ENCODE results near the gene MKX. TPM values are rescaled to one million over a fixed set of nuclear protein-coding genes. Genes with fewer than 3 reads are reported as not detected.
"Not testable (repeated sequence)": the region's sequence is repeated elsewhere in the genome, so short reads cannot be mapped to it uniquely, and the experiment has no call there.

Gene MKX
- total RNA-seq, 6 donors from 2014 or later: 0.30 to 4.1 (median 1.2) TPM; not detected in 1

- ATAC-seq (ENCODE audit: low FRiP score in 2 of 2) (no peak), DNase-seq (no peak)
- Histone ChIP-seq H3K4me1 (no peaks in the 10 kb centered on the region), H3K27ac (no peak overlapping the region), H3K27me3 (no peaks in the 10 kb centered on the region), H3K4me3 (no peak overlapping the region), H3K36me3 (no peaks in the 10 kb centered on the region), H3K9me3 (no peaks in the 10 kb centered on the region)
- no peak for TF ChIP-seq EP300 (IDR thresholded peaks at IDR 0.05)
- no peak for TF ChIP-seq CTCF (IDR thresholded peaks at IDR 0.05)
- no peak for TF ChIP-seq POLR2AphosphoS5 (IDR thresholded peaks at IDR 0.05)
- TF ChIP-seq POLR2A (IDR thresholded peaks at IDR 0.05): no peak
- WGBS, 2 donors: 82 to 84% methylated on average over 8 of the region's 8 CpGs
Measured at GRCh38 chr10:27685681-27686080, 59.9 kb downstream of the MKX start.

GRCh38 chr10:27683226-27683625, 62.4 kb downstream of the MKX start:
- ATAC-seq (ENCODE audit: low FRiP score in 2 of 2) (no peak), DNase-seq (no peak)
- 83 to 97% methylated on average over 5 to 6 of the region's 6 CpGs for WGBS, 2 donors
- no peak overlapping the region for H3K4me3 ChIP-seq
- no peaks in the 10 kb centered on the region for H3K36me3 ChIP-seq
- TF ChIP-seq POLR2A (IDR thresholded peaks at IDR 0.05) (no peak), POLR2AphosphoS5 (IDR thresholded peaks at IDR 0.05) (no peak), CTCF (IDR thresholded peaks at IDR 0.05) (no peak), EP300 (IDR thresholded peaks at IDR 0.05) (no peak)
- H3K9me3 ChIP-seq: no peaks in the 10 kb centered on the region
- no peaks in the 10 kb centered on the region for H3K4me1 ChIP-seq
- H3K27me3 ChIP-seq: no peaks in the 10 kb centered on the region
- H3K27ac ChIP-seq: no peak overlapping the region

GRCh38 chr10:27681795-27682194, 63.8 kb downstream of the MKX start:
- ATAC-seq (ENCODE audit: low FRiP score in 2 of 2); DNase-seq; H3K27me3 ChIP-seq; H3K36me3 ChIP-seq; H3K4me3 ChIP-seq; H3K4me1 ChIP-seq; H3K27ac ChIP-seq; H3K9me3 ChIP-seq: not testable (repeated sequence)
- WGBS, 2 donors: 80 to 85% methylated on average over 3 of the region's 3 CpGs

GRCh38 chr10:27680691-27681605, 64.7 kb downstream of the MKX start:
- DNase-seq: no peak
- 82 to 88% methylated on average over 14 of the region's 14 CpGs for WGBS, 2 donors
- TF ChIP-seq POLR2AphosphoS5 (IDR thresholded peaks at IDR 0.05): no peak
- no peak for TF ChIP-seq CTCF (IDR thresholded peaks at IDR 0.05)
- TF ChIP-seq EP300 (IDR thresholded peaks at IDR 0.05): no peak
- no peak for TF ChIP-seq POLR2A (IDR thresholded peaks at IDR 0.05)

GRCh38 chr10:27680006-27680557, 65.5 kb downstream of the MKX start:
- TF ChIP-seq CTCF (IDR thresholded peaks at IDR 0.05) (no peak), POLR2AphosphoS5 (IDR thresholded peaks at IDR 0.05) (no peak), POLR2A (IDR thresholded peaks at IDR 0.05) (no peak), EP300 (IDR thresholded peaks at IDR 0.05) (no peak)
- Histone ChIP-seq H3K9me3 (no peaks in the 10 kb centered on the region), H3K27ac (no peak overlapping the region), H3K27me3 (no peaks in the 10 kb centered on the region), H3K36me3 (no peaks in the 10 kb centered on the region), H3K4me1 (no peaks in the 10 kb centered on the region), H3K4me3 (no peak overlapping the region)
- 46 to 50% methylated on average over 3 of the region's 3 CpGs for WGBS, 2 donors
- ATAC-seq (ENCODE audit: low FRiP score in 2 of 2) (no peak), DNase-seq (no peak)

More at GRCh38 chr10:27680691-27681605, 64.7 kb downstream of the MKX start:
- no peak for ATAC-seq (ENCODE audit: low FRiP score in 2 of 2)
- no peaks in the 10 kb centered on the region for H3K4me1 ChIP-seq
- H3K27me3 ChIP-seq: no peaks in the 10 kb centered on the region
- no peaks in the 10 kb centered on the region for H3K9me3 ChIP-seq
- no peak overlapping the region for H3K27ac ChIP-seq
- no peak overlapping the region for H3K4me3 ChIP-seq
- H3K36me3 ChIP-seq: no peaks in the 10 kb centered on the region

Measured in upper lobe of left lung (tissue), 6 donors.